OCI-LY7 (cell line): Measurements from ENCODE around the gene VEGFC. TPM values are rescaled to one million over a fixed set of nuclear protein-coding genes. Genes with fewer than 3 reads are reported as not detected.

Experiments used
- BruUV-seq: library from RNA; stranded (reverse); fragments of 400-500 nt; replicated peaks from 2 replicates; lab custom pipeline; 2021; lab: Mats Ljungman, UMichigan
- CTCF ChIA-PET: fragments of 300-600 bp; sonication (Branson Sonifier 250); formaldehyde crosslinking; loops from one replicate; lab custom pipeline; 2022; ENCODE audit warnings: antibody characterized with exemption; ENCODE audit not compliant: unreplicated experiment; lab: Charles Lee
- POLR2A ChIA-PET: fragments of 300-600 bp; sonication (Branson Sonifier 250); formaldehyde crosslinking; loops from one replicate; lab custom pipeline; 2022; ENCODE audit warnings: antibody characterized with exemption; lab: Charles Lee
- DNase-seq: peaks from one replicate; pipeline ENCODE4 v3.0.0-alpha.2; 2015; ENCODE audit warnings: low spot score
- H2AFZ ChIP-seq: fragments of 200-600 bp; sonication (generic), shearing (Covaris generic); 2 replicates; pipeline ENCODE4 v1.6.1; 2014; ENCODE audit warnings: mild to moderate bottlenecking, antibody characterized with exemption, low read length, moderate library complexity
- H3K27ac ChIP-seq: fragments of 200-600 bp; sonication (generic); 2 replicates; pipeline ENCODE4 v1.5.1; 2014; ENCODE audit warnings: mixed run types, low read depth, mild to moderate bottlenecking, moderate library complexity, low read length, inconsistent platforms; ENCODE audit not compliant: poor library complexity, severe bottlenecking
- H3K36me3 ChIP-seq: fragments of 200-600 bp; sonication (generic); 2 replicates; pipeline ENCODE4 v1.6.1; 2014; ENCODE audit warnings: mild to moderate bottlenecking, antibody characterized with exemption, low read length, moderate library complexity, mixed read lengths; ENCODE audit not compliant: insufficient read depth
- H3K4me1 ChIP-seq: fragments of 200-600 bp; sonication (generic); 2 replicates; pipeline ENCODE4 v1.5.1; 2014; ENCODE audit warnings: mild to moderate bottlenecking, low read length; ENCODE audit not compliant: insufficient read depth, poor library complexity, severe bottlenecking
- H3K4me2 ChIP-seq: fragments of 200-600 bp; sonication (generic); 2 replicates; pipeline ENCODE4 v1.6.1; 2014; ENCODE audit warnings: mild to moderate bottlenecking, low read length
- H3K4me3 ChIP-seq: fragments of 200-600 bp; sonication (generic); 2 replicates; pipeline ENCODE4 v1.5.1; 2014; ENCODE audit warnings: mild to moderate bottlenecking, low read depth, low read length; ENCODE audit not compliant: poor library complexity, severe bottlenecking
- H3K79me2 ChIP-seq: fragments of 200-600 bp; sonication (generic); 2 replicates; pipeline ENCODE4 v1.6.1; 2016; ENCODE audit warnings: low read depth, mild to moderate bottlenecking, low read length, moderate library complexity, mixed read lengths; ENCODE audit not compliant: insufficient read depth
- H3K9me2 ChIP-seq: fragments of 200-600 bp; sonication (generic); 2 replicates; pipeline ENCODE4 v1.6.1; 2016; ENCODE audit warnings: mild to moderate bottlenecking, low read length, mixed read lengths; ENCODE audit not compliant: insufficient read depth
- H3K9me3 ChIP-seq: fragments of 200-600 bp; sonication (generic); 2 replicates; pipeline ENCODE4 v1.6.1; 2014; ENCODE audit warnings: mild to moderate bottlenecking, mixed run types, low read length, mixed read lengths
- H4K20me1 ChIP-seq: fragments of 200-600 bp; sonication (generic); 2 replicates; pipeline ENCODE4 v1.6.1; 2014; ENCODE audit warnings: mild to moderate bottlenecking, antibody characterized with exemption, low read length, moderate library complexity, mixed read lengths; ENCODE audit not compliant: insufficient read depth
- EZH2phosphoT487 ChIP-seq: fragments of 200-600 bp; sonication (generic); IDR thresholded peaks from 2 replicates; pipeline ENCODE4 v1.6.1; 2018; ENCODE audit warnings: low read depth, borderline replicate concordance, mild to moderate bottlenecking, mixed run types, antibody characterized with exemption, low read length, moderate library complexity, mixed read lengths
- intact Hi-C: fragments of 100-400 bp; cut with micrococcal nuclease; formaldehyde crosslinking; loops from one replicate; pipeline ENCODE4 v1.10.0; 2022; ENCODE audit not compliant: unreplicated experiment
- total RNA-seq, 2 experiments: library from RNA; depleted of rRNA in 1 of 2; stranded (reverse); fragments of >200 nt in 1 of 2; shearing (Covaris generic) in 1 of 2; gene quantifications; 2 replicates each; pipeline ENCODE4 v1.2.3, GENCODE V29; 2014 to 2022
- TF ChIP-seq, protein P1 (sequence below): fragments of 200-600 bp; sonication (generic); conservative IDR thresholded peaks from 2 replicates; pipeline ENCODE4 v1.5.1; 2014; ENCODE audit warnings: mild to moderate bottlenecking, antibody characterized with exemption, low read length, moderate library complexity, mixed read lengths

The VEGFC gene
- total RNA-seq, 2 experiments from 2014 or later, result not detected

DNA sequence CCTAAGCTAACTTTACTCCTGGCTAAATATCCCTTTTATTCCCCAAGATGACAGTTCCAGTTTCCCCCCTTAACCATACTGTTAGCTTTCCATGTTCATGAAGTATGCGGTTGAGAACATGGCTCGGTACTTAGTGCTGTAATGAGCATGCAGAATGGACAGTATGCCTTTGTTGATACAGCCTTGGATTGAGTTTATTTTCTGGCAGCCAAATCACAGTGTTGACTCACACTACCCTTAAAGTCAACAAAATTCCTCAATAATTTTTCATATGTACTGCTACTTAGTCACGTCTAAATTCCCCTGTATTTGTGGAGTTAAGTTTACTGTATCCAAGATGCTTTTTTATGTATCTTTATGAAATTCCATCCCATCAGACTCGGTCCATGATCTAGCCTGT is 1.4 kb upstream of the VEGFC start:
- H3K4me3 ChIP-seq, result no peak overlapping the region
- no peaks in the 10 kb centered on the region for H4K20me1 ChIP-seq
- H2AFZ ChIP-seq, result no peak overlapping the region
- H3K9me3 ChIP-seq, result no peaks in the 10 kb centered on the region
- CTCF ChIA-PET, result no interaction called here
- POLR2A ChIA-PET, result no interaction called here
- no peak for DNase-seq
- no TSS peak for BruUV-seq
- H3K4me2 ChIP-seq, result no peak overlapping the region
- H3K9me2 ChIP-seq, result no peaks in the 10 kb centered on the region
- TF ChIP-seq EZH2phosphoT487, result no peak
- no peaks in the 10 kb centered on the region for H3K79me2 ChIP-seq
- H3K4me1 ChIP-seq, result no peaks in the 10 kb centered on the region
- no peak overlapping the region for H3K27ac ChIP-seq
- intact Hi-C loops, result no loop called here
- no peaks in the 10 kb centered on the region for H3K36me3 ChIP-seq

DNA sequence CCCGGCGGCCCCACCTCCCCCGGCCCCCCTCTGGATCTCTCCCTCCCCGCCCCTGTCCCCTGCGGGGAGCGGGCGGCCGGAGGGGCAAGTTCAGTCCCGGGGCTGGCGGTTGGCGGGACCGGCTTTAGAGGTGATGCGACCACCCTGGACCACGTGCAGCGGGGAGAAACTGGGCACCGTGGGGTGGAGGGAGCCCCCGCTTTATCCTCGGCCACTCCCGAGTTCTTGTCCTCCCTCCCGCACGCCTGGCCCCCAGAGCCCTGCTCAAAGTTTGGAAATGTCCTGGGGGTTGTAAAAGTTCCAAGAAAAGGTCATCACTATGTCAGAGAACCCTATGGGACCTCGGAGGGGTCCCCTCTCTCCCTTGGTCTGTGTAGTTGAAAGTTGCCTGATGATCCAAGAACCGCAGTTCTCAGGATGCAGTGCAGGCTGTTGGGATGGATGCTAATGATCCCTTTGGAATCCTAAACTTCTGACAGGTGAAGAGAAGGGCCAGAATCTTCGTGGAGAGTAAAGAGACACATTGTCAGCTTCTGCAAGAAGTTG is 411 bp upstream of the VEGFC start:
- H3K4me1 ChIP-seq, result no peaks in the 10 kb centered on the region
- DNase-seq, result no peak
- BruUV-seq, result no TSS peak
- H3K27ac ChIP-seq, result no peak overlapping the region
- no peak overlapping the region for H3K4me3 ChIP-seq
- no peak overlapping the region for H3K4me2 ChIP-seq
- H4K20me1 ChIP-seq, result no peaks in the 10 kb centered on the region
- H3K36me3 ChIP-seq, result no peaks in the 10 kb centered on the region
- no peaks in the 10 kb centered on the region for H3K9me2 ChIP-seq
- H3K9me3 ChIP-seq, result no peaks in the 10 kb centered on the region
- TF ChIP-seq, protein P1, sequence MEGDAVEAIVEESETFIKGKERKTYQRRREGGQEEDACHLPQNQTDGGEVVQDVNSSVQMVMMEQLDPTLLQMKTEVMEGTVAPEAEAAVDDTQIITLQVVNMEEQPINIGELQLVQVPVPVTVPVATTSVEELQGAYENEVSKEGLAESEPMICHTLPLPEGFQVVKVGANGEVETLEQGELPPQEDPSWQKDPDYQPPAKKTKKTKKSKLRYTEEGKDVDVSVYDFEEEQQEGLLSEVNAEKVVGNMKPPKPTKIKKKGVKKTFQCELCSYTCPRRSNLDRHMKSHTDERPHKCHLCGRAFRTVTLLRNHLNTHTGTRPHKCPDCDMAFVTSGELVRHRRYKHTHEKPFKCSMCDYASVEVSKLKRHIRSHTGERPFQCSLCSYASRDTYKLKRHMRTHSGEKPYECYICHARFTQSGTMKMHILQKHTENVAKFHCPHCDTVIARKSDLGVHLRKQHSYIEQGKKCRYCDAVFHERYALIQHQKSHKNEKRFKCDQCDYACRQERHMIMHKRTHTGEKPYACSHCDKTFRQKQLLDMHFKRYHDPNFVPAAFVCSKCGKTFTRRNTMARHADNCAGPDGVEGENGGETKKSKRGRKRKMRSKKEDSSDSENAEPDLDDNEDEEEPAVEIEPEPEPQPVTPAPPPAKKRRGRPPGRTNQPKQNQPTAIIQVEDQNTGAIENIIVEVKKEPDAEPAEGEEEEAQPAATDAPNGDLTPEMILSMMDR, result no peak
- TF ChIP-seq EZH2phosphoT487, result no peak
- POLR2A ChIA-PET, result no interaction called here
- intact Hi-C loops, result no loop called here
- CTCF ChIA-PET, result no interaction called here
- H3K79me2 ChIP-seq, result no peaks in the 10 kb centered on the region
- no peak overlapping the region for H2AFZ ChIP-seq

DNA sequence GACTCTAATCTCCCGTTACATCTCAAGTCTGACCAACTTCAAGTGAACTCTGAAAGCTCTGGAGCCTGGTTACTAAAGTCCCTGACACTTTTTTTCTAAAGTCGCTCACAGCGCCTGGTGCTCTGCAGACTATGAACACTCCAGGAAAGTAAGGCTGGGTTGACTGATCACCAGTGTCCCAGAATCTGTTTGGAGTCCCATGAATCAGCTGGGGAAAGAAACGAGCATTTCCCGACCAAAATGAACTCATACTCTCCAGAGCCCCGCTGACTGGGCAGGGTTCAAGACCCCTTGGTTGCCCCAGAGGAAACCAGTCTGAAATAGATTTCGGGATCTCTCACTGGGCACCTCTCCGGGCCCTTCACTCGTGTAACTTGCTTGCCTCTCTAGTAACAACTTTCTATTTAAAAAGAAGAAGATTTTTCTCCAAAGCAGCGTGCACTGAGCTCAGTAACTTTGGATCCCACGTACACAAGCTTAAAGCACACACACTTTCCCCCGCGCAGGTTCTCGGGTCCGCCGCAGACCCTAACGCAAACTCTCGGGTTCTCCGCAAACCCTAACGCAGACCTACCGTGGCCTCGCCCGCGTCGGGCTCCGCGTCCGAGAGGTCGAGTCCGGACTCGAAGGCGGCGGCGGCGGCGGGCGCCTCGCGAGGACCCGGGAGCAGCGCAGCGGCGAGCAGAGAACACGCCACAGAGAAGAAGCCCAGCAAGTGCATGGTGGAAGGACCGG is 964 bp downstream of the VEGFC start:
- H3K36me3 ChIP-seq, result no peaks in the 10 kb centered on the region
- DNase-seq, result no peak
- intact Hi-C loops, result no loop called here
- no peak overlapping the region for H2AFZ ChIP-seq
- H3K27ac ChIP-seq, result no peak overlapping the region
- no TSS peak for BruUV-seq
- H3K79me2 ChIP-seq, result no peaks in the 10 kb centered on the region
- H4K20me1 ChIP-seq, result no peaks in the 10 kb centered on the region
- H3K9me2 ChIP-seq, result no peaks in the 10 kb centered on the region
- no peaks in the 10 kb centered on the region for H3K4me1 ChIP-seq
- no peaks in the 10 kb centered on the region for H3K9me3 ChIP-seq
- ChIA-PET CTCF (no interaction called here), POLR2A (interaction anchor here (0.6 kb wide), 1 partner anchor 221 kb away, joined by 3 read pairs; no protein-coding TSS in a partner anchor)
- no peak overlapping the region for H3K4me3 ChIP-seq
- H3K4me2 ChIP-seq, result no peak overlapping the region
- TF ChIP-seq, protein P1, result no peak
- TF ChIP-seq EZH2phosphoT487, result no peak
